Stimulated activated CD8-positive, alpha-beta memory T cell treated with anti-CD3 and anti-CD28 coated beads, Interleukin-7, amount 100 ng/mL, for 24 hours (primary cell): Measurements from ENCODE around the gene CIART.
"Not testable (repeated sequence)": the region's sequence is repeated elsewhere in the genome, so short reads cannot be mapped to it uniquely, and the experiment has no call there.

Experiments
- DNase-seq: peaks from one replicate; pipeline ENCODE4 v3.0.0-alpha.2; 2020; ENCODE audit warnings: low read depth

Gene CIART

DNA sequence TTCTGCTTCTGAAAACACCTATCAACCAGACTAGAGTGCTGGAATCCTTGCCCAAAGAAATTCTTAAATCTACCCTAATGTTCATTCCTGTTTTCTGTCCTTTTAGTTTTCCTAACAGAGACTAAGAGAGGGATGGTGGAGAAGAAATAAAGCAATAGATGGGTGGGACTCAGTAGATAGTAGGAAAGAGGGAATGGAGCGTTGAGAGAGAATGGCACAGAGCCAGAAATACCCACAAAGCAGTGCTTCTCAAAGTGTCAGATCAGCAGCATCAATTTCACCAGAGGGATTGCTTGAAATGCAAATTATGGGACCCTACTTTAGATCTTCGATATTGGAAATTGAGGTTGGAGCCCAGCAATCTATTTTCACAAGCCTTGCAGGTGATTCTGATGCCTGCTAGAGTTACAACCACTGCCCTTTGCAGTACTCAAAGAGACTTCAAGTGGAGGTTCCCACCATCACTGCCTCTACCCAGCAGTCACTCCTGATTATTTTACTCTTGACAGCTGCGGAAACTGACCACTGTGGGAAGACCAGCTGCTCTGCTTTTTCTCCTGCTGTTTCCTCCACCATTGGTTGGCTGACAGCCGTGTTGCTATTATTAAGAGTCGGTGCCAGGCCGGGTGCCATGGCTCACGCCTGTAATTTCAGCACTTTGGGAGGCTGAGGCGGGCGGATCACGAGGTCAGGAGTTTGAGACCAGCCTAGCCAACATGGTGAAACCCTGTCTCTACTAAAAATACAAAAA lies 27.6 kb downstream of the CIART start:
- no peak for DNase-seq

GRCh38 chr1:150311762-150312161 lies 29.4 kb downstream of the CIART start:
- DNase-seq: no peak

GRCh38 chr1:150314691-150315090 lies 32.3 kb downstream of the CIART start:
- not testable (repeated sequence) for DNase-seq

DNA sequence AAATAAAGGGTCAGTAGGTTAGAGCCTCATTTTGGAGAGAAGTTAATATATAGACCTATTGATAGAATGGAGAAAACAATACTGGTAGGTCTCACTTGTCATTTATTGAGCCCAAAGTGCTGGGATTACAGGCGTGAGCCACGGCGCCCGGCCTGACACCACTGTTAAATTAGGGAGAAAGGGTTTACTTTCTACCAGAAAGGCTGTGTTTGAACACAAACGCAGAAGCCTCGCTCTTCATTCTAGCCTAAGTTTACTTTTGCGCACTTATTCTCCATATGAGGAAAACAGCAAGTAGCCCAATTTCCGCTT lies 38.3 kb downstream of the CIART start:
- no peak for DNase-seq

GRCh38 chr1:150321826-150322166 lies 39.4 kb downstream of the CIART start:
- DNase-seq: no peak

DNA sequence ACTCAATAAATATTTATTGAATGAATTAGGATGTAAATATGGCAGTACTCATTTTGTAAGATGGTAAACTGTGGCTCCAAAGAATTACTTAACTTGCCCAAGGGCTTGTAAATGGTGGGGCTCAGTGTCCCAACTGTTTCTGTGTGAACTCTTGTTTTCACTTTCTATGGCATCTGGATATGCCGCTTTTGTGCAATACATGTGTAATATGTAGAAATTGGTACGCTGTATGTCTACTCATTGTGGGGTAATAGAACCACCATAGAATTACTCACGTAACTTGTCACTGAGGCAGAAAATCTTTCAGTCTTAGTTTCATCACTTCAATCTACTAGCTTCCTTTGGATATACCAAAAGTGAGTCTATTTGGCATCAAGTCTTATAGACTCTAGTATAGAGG lies 40.0 kb downstream of the CIART start:
- DNase-seq: no peak

- DNase-seq: no peak
Measured at GRCh38 chr1:150332651-150333290, 50.4 kb downstream of the CIART start.
